Prostate gland (tissue), 2 donors: ENCODE data around the gene PLSCR4.

Experiments
- CTCF ChIP-seq, 4 experiments: fragments of 200-600 bp in 2 of 4; fragments of 450-650 bp in 2 of 4; sonication (generic) in 2 of 4; IDR thresholded peaks; 1 replicate in 3 of 4; 2 replicates in 1 of 4; pipeline ENCODE4 v1.5.1; 2016 to 2019; ENCODE audit warnings: antibody characterized with exemption in 4 of 4, mild to moderate bottlenecking in 2 of 4, moderate library complexity in 2 of 4
- POLR2A ChIP-seq: fragments of 450-650 bp; IDR thresholded peaks from one replicate; pipeline ENCODE4 v1.6.1; 2016; ENCODE audit warnings: antibody characterized with exemption, mild to moderate bottlenecking
- POLR2AphosphoS5 ChIP-seq: sonication (generic); formaldehyde crosslinking; IDR thresholded peaks from one replicate; pipeline ENCODE4 v1.6.1; 2017; ENCODE audit warnings: antibody characterized with exemption

- TF ChIP-seq CTCF (IDR thresholded peaks at IDR 0.05) = no peak
- no peak for TF ChIP-seq POLR2A
- no peak for TF ChIP-seq POLR2AphosphoS5
Observed at GRCh38 chr3:146243559-146243958, 7.3 kb downstream of the PLSCR4 start.
